DND-41 (cell line): Measurements from ENCODE around the gene CLASRP.
A peak's percentile ranks its signal among the peaks of the same experiment; 100 is the strongest.

ENCODE experiments used
- ATAC-seq: fragments of 200-7000 bp; cut with Tn5 transposase; 3 replicates; pipeline ENCODE4 v1.9.1; 2021; ENCODE audit warnings: low read depth; ENCODE audit not compliant: insufficient read depth
- DNase-seq: peaks from one replicate; pipeline ENCODE4 v3.0.0-alpha.2; 2020
- H2AFZ ChIP-seq: 2 replicates; pipeline ENCODE4 v1.6.0; 2012; ENCODE audit warnings: low read depth, low read length
- H3K27ac ChIP-seq: 2 replicates; pipeline ENCODE4 v1.5.1; 2012; ENCODE audit warnings: low read length, inconsistent platforms
- H3K27me3 ChIP-seq: fragments of 200-600 bp; sonication (generic); 2 replicates; pipeline ENCODE4 v1.6.0; 2012; ENCODE audit warnings: low read length, mild to moderate bottlenecking, inconsistent platforms; ENCODE audit not compliant: insufficient read depth, poor library complexity
- H3K36me3 ChIP-seq: 2 replicates; pipeline ENCODE4 v1.5.1; 2012; ENCODE audit warnings: low read length, inconsistent platforms; ENCODE audit not compliant: insufficient read depth
- H3K4me1 ChIP-seq: 2 replicates; pipeline ENCODE4 v1.5.1; 2012; ENCODE audit warnings: mild to moderate bottlenecking, low read length; ENCODE audit not compliant: insufficient read depth
- H3K4me2 ChIP-seq: 2 replicates; pipeline ENCODE4 v1.6.0; 2012; ENCODE audit warnings: mild to moderate bottlenecking, moderate library complexity, low read length, inconsistent platforms; ENCODE audit not compliant: insufficient read depth
- H3K4me3 ChIP-seq, 2 experiments: fragments of 200-600 bp in 1 of 2; shearing (Covaris generic) in 1 of 2; 2 replicates each; pipeline ENCODE4 v1.5.1; 2012 to 2016; ENCODE audit warnings: inconsistent platforms in 2 of 2, low read length in 2 of 2, mild to moderate bottlenecking in 2 of 2, low read depth in 1 of 2, moderate library complexity in 1 of 2
- H3K79me2 ChIP-seq: 2 replicates; pipeline ENCODE4 v1.6.0; 2012; ENCODE audit warnings: low read length, inconsistent platforms; ENCODE audit not compliant: insufficient read depth
- H3K9ac ChIP-seq: 2 replicates; pipeline ENCODE4 v1.6.0; 2012; ENCODE audit warnings: low read depth, mild to moderate bottlenecking, inconsistent platforms, low read length, moderate library complexity
- H3K9me3 ChIP-seq: 2 replicates; pipeline ENCODE4 v1.5.1; 2012; ENCODE audit warnings: low read length, moderate library complexity, mild to moderate bottlenecking, inconsistent platforms; ENCODE audit not compliant: insufficient read depth, severe bottlenecking
- H4K20me1 ChIP-seq: 2 replicates; pipeline ENCODE4 v1.6.0; 2012; ENCODE audit warnings: low read length; ENCODE audit not compliant: insufficient read depth
- EZH2 ChIP-seq: IDR thresholded peaks from 3 replicates; pipeline ENCODE4 v1.6.1; 2012; ENCODE audit warnings: borderline replicate concordance, low read depth, mild to moderate bottlenecking, moderate library complexity, low read length, inconsistent platforms; ENCODE audit not compliant: severe bottlenecking
- TF ChIP-seq, protein P1 (sequence below): IDR thresholded peaks from 2 replicates; pipeline ENCODE4 v1.5.1; 2012; ENCODE audit warnings: borderline replicate concordance, low read length, moderate library complexity, mild to moderate bottlenecking; ENCODE audit not compliant: poor library complexity, severe bottlenecking; ENCODE audit errors: extremely low read depth

CLASRP gene

DNA sequence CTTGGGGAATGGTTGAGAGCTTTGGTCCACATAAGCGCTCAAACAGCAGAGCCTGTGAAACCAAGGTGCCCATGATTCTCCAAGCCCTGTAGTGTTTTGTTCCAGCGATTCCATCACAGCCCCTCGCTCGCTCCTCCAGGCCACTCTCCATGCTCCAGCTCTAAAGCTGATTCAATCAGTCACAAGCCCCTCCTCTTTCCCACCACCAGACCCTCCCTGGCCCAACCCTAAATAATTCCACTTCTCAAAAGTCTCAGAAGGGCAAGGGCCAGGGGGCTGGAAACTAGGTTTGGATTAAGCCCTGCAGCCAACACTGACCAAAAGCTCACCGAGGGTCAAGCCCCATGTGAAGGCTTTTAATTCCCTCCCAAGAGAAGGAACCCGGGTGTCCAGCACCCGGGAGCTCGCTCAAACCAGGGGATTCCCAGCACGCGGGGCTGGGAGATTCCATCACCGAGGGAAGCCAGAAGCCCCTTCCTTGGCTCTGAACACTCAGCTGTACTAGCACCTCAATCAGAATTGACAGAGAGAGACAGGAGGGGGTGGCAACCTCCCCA is 36.0 kb downstream of the CLASRP start:
- peaks cover 10% of the 10 kb centered on the region for H3K4me1 ChIP-seq
- TF ChIP-seq EZH2 = no peak
- TF ChIP-seq, protein P1, sequence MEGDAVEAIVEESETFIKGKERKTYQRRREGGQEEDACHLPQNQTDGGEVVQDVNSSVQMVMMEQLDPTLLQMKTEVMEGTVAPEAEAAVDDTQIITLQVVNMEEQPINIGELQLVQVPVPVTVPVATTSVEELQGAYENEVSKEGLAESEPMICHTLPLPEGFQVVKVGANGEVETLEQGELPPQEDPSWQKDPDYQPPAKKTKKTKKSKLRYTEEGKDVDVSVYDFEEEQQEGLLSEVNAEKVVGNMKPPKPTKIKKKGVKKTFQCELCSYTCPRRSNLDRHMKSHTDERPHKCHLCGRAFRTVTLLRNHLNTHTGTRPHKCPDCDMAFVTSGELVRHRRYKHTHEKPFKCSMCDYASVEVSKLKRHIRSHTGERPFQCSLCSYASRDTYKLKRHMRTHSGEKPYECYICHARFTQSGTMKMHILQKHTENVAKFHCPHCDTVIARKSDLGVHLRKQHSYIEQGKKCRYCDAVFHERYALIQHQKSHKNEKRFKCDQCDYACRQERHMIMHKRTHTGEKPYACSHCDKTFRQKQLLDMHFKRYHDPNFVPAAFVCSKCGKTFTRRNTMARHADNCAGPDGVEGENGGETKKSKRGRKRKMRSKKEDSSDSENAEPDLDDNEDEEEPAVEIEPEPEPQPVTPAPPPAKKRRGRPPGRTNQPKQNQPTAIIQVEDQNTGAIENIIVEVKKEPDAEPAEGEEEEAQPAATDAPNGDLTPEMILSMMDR = no peak
- ATAC-seq = no peak
- H3K4me3 ChIP-seq = no peak overlapping the region
- no peak overlapping the region for H3K9ac ChIP-seq
- H2AFZ ChIP-seq = no peak overlapping the region
- peaks cover 7% of the 10 kb centered on the region for H3K79me2 ChIP-seq
- H4K20me1 ChIP-seq = peaks cover 7% of the 10 kb centered on the region; the same call in 1 of the 2 replicates
- H3K36me3 ChIP-seq = peaks cover 14% of the 10 kb centered on the region
- no peaks in the 10 kb centered on the region for H3K27me3 ChIP-seq
- H3K9me3 ChIP-seq = no peaks in the 10 kb centered on the region
- H3K27ac ChIP-seq = no peak overlapping the region
- no peak for DNase-seq
- H3K4me2 ChIP-seq = no peak overlapping the region

DNA sequence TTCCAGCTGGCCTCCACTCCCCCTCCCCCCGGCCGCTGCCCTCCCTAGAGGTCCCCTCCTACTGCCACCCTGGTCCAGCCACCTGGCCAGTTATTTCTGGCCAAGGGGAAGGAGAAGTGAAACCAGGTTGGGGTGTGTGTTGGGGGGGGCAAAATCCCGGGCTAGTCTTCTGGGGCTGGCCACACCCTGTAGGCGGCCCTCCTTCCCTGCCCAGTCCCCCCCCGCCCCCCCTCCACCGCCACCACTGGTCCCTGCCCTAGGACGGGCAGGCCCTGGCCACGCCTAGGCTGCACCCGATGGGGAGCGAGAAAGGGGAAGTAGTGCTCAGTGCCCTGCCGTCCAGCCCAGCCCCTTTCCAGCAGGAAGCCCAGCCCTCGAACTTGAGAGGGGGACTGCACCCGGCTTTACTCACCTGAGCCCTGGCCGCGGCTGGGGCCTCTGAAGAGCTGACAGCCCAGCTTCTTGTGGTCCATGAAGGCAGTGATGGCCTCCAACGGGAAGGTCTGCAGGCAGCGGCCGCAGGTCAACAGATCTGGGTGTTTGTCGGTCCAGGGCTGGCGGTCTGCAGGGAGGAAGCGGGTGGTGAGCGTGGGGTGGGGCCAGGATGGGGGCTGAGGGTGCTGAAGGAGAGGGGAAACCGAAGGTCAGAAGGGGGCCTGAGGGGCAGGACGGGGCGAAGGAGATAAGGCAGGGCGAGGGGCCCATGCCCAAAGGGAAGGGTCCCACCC is 36.6 kb downstream of the CLASRP start:
- H3K4me2 ChIP-seq = no peak overlapping the region
- peaks cover 14% of the 10 kb centered on the region for H3K79me2 ChIP-seq
- H3K4me3 ChIP-seq = no peak overlapping the region
- ATAC-seq (no peak), DNase-seq (no peak)
- no peak overlapping the region for H3K9ac ChIP-seq
- H3K36me3 ChIP-seq = peaks cover 8% of the 10 kb centered on the region
- H3K4me1 ChIP-seq = peaks cover 16% of the 10 kb centered on the region
- H3K9me3 ChIP-seq = no peaks in the 10 kb centered on the region
- no peaks in the 10 kb centered on the region for H3K27me3 ChIP-seq
- TF ChIP-seq, protein P1 = no peak
- no peak for TF ChIP-seq EZH2
- peaks cover 9% of the 10 kb centered on the region; the same call in 1 of the 2 replicates for H4K20me1 ChIP-seq
- no peak overlapping the region for H3K27ac ChIP-seq
- no peak overlapping the region for H2AFZ ChIP-seq

DNA sequence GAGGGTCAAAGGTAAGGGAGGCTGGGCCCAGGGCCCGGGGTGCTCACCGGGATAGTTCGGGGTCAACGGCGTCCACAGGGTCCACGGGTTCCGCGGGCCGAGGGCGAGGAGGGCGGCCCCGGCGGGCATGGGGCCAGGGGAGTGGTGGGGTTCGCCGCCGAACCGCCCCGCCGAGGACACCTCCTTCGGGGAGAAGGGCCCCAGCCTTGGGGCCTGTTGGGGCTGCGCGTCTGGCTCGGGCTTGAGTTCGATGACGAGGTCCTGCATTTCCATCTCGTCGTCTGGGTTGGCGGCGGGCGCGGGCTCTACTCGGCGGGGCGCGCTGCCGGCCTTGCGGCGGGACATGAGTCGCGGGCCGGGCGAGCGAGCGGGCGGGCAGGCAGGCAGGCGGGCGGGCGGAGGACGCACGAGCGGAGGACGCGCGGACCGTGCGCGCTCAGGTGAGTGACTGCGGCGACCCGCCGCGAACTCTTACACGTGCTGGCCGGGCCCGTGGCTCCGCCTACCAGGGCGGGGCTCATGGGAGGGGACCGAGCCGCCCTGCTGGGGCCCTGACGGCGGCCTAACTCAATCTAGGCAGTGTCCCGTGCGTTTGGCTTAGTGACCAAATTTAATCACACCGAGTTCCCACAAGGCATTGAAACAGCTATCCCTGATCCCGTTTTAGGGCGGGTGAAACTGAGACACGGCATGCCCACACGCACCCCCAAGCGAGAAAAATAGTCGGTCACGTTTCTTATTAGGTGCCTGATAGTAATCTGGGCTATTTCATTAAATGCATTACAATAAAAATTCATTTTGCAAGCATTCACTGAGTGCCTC is 37.4 kb downstream of the CLASRP start, which contains the start of gene ZNF296:
Gene ZNF296 (minus strand): TSS at position 450 of the 822 bp plus-strand sequence. CDS start 105 bp downstream, at position 345.
- Histone ChIP-seq H3K27ac (no peak within 1 kb of the TSS), H3K27me3 (no peaks in the 10 kb centered on the region), H3K4me3 (no peak within 1 kb of the TSS), H3K4me1 (peaks cover 23% of the 10 kb centered on the region), H3K9ac (no peak within 1 kb of the TSS), H3K36me3 (peaks cover under 1% of the 10 kb centered on the region; the same call in 1 of the 2 replicates), H3K4me2 (no peak within 1 kb of the TSS), H3K9me3 (no peaks in the 10 kb centered on the region), H4K20me1 (peaks cover 8% of the 10 kb centered on the region; the same call in 1 of the 2 replicates), H3K79me2 (peaks cover 22% of the 10 kb centered on the region), H2AFZ (peak within 1 kb of the TSS; percentile 40)
- no peak for ATAC-seq
- no peak for DNase-seq
- no peak for TF ChIP-seq EZH2
- TF ChIP-seq, protein P1 = no peak
